Stimulated activated CD8-positive, alpha-beta memory T cell treated with anti-CD3 and anti-CD28 coated beads, Interleukin-7, amount 100 ng/mL, for 4 hours (primary cell): ENCODE results near the gene PLD5.
"Not testable (repeated sequence)": the region's sequence is repeated elsewhere in the genome, so short reads cannot be mapped to it uniquely, and the experiment has no call there.

Experiments used
- DNase-seq, 2 donors: peaks; one replicate each; pipeline ENCODE4 v3.0.0-alpha.2; 2020; ENCODE audit warnings: low read depth in 2 of 2

The PLD5 gene

GRCh38 chr1:242178436-242178835 lies 346.1 kb downstream of the PLD5 start:
- DNase-seq = no peak

GRCh38 chr1:242162140-242162539 lies 362.4 kb downstream of the PLD5 start:
- no peak for DNase-seq

- no peak for DNase-seq
Measured at GRCh38 chr1:242147096-242147976, 377.2 kb downstream of the PLD5 start.

DNA sequence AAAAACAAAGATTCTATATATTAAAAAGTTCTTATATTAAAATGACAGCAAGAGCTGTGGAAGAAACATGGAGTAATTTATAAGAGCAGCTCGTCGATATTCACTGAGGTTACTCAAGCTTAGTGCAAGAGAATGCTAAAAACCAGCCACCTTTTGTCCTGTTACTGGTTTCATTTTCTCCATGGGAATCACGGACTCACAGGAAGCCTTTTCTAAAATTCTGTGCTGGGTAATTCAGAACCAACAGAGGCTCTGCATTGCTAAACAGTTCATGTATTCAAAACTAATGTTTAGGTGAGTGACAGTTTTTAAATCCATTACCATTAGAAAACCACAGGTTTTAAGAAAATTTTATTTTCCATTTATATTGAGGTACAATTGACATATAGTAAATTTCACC lies 377.8 kb downstream of the PLD5 start:
- DNase-seq = no peak

DNA sequence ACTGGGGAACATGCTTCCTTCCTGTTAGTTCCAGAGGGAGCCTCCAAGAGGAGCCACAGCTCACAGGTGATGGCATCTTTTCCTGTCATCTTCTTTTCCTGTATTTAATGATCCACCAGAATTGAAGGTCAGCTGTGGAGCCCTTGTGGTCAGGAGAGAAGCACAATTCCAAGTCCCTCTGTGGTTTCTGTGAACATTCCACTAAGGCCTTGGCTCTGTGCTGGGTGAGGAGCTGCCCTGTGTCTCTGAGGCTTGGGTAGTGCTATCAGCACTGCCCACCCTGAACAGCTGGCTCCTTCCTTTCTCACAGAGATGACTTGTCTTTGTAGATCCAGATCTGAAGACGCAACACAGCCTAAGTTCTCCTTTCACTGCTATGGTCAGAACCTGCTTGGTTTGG lies 383.7 kb downstream of the PLD5 start:
- no peak for DNase-seq

DNA sequence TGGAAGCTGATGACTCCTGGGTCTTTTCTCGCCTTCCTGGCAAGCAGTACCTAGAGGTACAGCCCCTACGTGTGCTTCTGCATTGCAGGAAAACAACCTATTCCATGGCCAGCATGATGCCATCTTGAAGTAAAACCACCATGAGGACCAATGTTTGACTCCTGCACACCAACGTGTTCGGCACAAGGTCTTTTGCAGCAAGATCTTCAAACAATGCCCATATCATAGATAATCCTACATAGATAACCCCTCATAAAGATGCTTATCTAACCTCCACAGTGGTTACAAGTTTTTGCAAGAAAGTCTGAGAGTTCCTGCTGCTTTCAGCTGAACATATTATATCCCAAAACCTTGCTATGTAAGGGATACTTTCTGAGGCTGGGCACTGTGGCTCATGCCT lies 384.5 kb downstream of the PLD5 start:
- DNase-seq = no peak

- DNase-seq = no peak
Measured at GRCh38 chr1:242139442-242139841, 385.1 kb downstream of the PLD5 start.

DNA sequence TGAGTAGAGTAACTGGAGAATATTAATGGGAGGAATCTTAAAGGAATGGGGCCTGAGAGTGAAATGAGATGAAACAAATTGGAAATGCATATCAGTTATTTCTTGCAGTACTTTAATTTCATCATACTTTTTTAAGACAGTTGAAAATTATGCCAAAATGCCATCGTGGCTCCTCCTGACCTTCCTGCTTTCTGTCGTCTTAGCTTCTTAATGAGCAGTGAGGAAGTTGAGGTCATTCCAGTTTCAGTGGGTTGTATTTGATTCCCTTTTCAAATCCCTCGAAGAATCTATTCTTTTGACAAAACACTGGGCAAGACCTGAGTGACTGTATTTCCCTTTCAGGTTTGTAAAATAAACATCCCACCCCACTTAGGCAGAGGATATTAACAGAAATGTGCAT lies 390.7 kb downstream of the PLD5 start:
- DNase-seq = no peak

DNA sequence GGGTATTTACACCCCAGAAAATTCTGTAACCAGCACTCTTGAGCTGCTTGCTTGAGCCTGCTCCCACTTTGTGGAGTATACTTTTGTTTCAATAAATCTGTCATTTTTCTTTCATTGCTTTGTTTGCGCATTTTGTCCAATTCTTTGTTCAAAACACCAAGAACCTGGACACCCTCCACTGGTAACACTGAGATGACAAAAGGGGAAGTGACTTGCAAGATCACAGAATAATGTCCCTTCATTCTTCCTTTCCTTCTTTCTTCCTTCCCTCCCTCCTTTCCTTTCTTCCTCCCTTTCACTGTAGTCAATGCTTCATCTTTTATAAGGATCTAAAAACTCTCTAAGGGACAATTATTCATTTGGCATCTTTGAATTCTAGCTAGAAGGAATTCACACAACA lies 391.1 kb downstream of the PLD5 start:
- no peak for DNase-seq

GRCh38 chr1:242132121-242132817 lies 392.2 kb downstream of the PLD5 start:
- DNase-seq = no peak

- DNase-seq = no peak
Measured at GRCh38 chr1:242128951-242129502, 395.5 kb downstream of the PLD5 start.

GRCh38 chr1:242120432-242120831 lies 404.1 kb downstream of the PLD5 start:
- no peak for DNase-seq

DNA sequence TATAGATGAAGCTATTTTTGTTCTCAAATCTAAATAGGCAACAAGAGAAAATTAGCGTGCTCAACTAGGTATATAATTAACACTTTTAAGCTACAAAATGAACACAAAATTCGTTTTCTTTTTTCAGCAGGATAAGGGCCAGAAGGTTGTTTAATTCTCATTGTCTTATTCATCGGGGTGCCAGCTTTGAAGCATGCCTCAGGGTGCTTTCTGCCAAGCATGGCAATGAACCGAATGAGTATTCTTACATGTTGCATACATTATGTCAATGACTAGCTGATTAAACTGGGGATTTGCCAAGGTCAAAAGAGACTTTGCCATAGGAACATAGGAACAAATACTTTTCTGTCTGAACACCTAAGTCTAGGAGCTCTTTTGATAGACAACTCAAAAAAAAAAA lies 423.6 kb downstream of the PLD5 start:
- no peak for DNase-seq

DNA sequence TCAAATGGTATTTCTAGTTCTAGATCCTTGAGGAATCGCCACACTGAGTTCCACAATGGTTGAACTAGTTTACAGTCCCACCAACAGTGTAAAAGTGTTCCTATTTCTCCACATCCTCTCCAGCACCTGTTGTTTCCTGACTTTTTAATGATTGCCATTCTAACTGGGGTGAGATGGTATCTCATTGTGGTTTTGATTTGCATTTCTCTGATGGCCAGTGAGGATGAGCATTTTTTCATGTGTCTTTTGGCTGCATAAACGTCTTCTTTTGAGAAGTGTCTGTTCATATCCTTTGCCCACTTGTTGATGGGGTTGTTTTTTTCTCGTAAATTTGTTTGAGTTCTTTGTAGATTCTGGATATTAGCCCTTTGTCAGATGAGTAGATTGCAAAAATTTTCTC lies 427.2 kb downstream of the PLD5 start:
- not testable (repeated sequence) for DNase-seq

- DNase-seq = no peak
Measured at GRCh38 chr1:242093116-242093515, 431.4 kb downstream of the PLD5 start.

DNA sequence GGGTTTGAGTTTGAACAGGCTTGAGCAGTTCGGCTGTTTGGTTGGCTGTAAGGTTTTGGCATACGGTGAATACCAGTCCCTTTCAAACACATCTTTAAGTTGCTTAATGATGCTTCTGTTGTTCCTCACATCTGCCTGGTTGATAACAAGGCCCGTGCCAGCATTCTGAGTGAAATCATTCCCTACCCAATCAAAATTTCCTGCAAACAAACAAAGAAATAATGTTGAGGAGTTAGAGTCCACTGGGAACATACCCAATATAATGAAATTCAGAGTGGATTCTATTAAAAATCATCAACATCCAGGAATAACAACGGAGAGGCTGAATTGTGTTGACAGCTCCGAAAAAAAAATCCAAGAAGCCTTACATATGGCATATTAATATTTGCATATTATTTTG lies 434.6 kb downstream of the PLD5 start:
- no peak for DNase-seq

- no peak for DNase-seq
Measured at GRCh38 chr1:242088875-242089274, 435.6 kb downstream of the PLD5 start.

DNA sequence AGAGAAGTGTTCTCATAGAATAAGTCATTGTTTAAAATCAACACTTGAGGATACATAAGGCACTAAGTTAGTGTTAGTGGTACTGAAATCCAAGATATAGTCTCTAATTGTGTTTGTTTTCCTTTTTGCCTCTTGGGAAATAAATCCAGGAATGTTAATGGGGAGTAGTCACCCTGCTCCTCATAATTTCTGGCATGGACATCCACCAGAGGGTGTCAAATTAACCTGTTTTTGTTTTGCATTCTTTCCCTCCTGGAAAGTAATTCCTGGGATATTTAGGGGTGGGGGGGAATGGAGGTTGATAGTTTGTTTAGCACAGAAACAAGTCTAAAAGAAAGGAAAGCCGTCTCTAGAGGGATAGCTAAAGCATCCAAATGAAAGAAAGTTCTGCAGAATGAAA lies 437.8 kb downstream of the PLD5 start:
- DNase-seq = no peak

- DNase-seq = no peak
Measured at GRCh38 chr1:242086093-242086492, 438.4 kb downstream of the PLD5 start.

- DNase-seq = no peak
Measured at GRCh38 chr1:242083742-242084141, 440.8 kb downstream of the PLD5 start.

GRCh38 chr1:242081446-242081845 lies 443.1 kb downstream of the PLD5 start:
- no peak for DNase-seq

DNA sequence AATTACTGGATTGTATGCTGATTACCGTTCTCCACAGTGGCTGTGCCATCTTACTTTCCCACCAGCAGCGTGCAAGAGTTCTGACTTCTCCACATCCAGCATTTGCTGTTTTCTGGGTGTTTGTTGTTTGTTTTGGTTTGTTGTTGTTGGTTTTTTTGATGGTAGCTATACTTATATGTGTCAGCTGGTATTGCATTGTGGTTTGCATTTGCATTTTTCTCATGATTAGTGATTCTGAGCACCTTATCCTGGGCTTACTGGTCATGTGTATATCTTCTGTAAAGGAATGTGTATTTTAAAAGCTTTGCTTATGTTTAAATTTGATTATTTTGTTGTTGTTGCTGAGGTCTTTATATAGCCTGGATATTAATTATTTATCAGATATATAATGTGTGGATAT lies 458.7 kb downstream of the PLD5 start:
- DNase-seq = no peak

DNA sequence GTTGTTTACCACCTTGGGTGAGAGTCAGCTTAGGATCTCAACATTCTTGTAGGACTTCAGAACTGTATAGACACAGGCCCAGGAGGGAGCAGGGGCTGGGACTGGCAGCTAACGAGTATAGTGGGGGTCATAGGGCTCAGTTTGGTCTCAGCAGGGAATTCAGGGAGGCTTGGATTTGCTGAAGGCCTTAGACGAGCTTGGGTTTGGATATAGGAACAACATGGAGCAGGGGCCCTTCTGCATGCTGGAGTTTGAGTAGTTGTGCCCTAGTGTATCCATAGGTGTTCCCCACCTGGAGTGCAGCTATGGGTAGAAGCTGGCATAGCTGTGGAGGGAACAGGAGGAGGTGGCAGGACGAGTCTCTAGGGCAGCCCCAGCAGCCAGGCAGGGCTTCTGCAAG lies 462.2 kb downstream of the PLD5 start:
- no peak for DNase-seq
